Measurements from ENCODE around the gene REG1B. TPM values are rescaled to one million over a fixed set of nuclear protein-coding genes. Genes with fewer than 3 reads are reported as not detected.

REG1B gene
- total RNA-seq, 1 donor from 2014 or later = not detected

- no peak for ATAC-seq
- no peak overlapping the region for H3K27ac ChIP-seq
- no peak for DNase-seq
- intact Hi-C loops (cut with DNase I) = no loop called here
- no peak overlapping the region for H3K4me3 ChIP-seq
- no peaks in the 10 kb centered on the region for H3K27me3 ChIP-seq (ENCODE audit: low read depth)
- H3K36me3 ChIP-seq = no peaks in the 10 kb centered on the region
- no peaks in the 10 kb centered on the region for H3K4me1 ChIP-seq
- no peaks in the 10 kb centered on the region for H3K9me3 ChIP-seq
- TF ChIP-seq CTCF (IDR thresholded peaks at IDR 0.05) = no peak
Observed at GRCh38 chr2:79114797-79115494, 27.2 kb upstream of the REG1B start.

- intact Hi-C loops (cut with DNase I) = no loop called here
- Histone ChIP-seq H3K27me3 (ENCODE audit: low read depth) (no peaks in the 10 kb centered on the region), H3K9me3 (no peaks in the 10 kb centered on the region), H3K4me1 (no peaks in the 10 kb centered on the region), H3K36me3 (no peaks in the 10 kb centered on the region), H3K4me3 (no peak overlapping the region), H3K27ac (no peak overlapping the region)
- no peak for TF ChIP-seq CTCF (IDR thresholded peaks at IDR 0.05)
- ATAC-seq (no peak), DNase-seq (no peak)
Observed at GRCh38 chr2:79112269-79112668, 24.5 kb upstream of the REG1B start.

- no peaks in the 10 kb centered on the region for H3K9me3 ChIP-seq
- no peaks in the 10 kb centered on the region for H3K36me3 ChIP-seq
- DNase-seq (no peak), ATAC-seq (no peak)
- H3K4me3 ChIP-seq = no peak overlapping the region
- H3K27me3 ChIP-seq (ENCODE audit: low read depth) = no peaks in the 10 kb centered on the region
- H3K4me1 ChIP-seq = no peaks in the 10 kb centered on the region
- intact Hi-C loops (cut with DNase I) = no loop called here
- no peak overlapping the region for H3K27ac ChIP-seq
- no peak for TF ChIP-seq CTCF (IDR thresholded peaks at IDR 0.05)
Observed at GRCh38 chr2:79105259-79105658, 17.5 kb upstream of the REG1B start.

GRCh38 chr2:79103214-79103613 is 15.4 kb upstream of the REG1B start:
- no peaks in the 10 kb centered on the region for H3K36me3 ChIP-seq
- TF ChIP-seq CTCF (IDR thresholded peaks at IDR 0.05) = no peak
- no peak for DNase-seq
- no peak for ATAC-seq
- H3K4me1 ChIP-seq = no peaks in the 10 kb centered on the region
- no peak overlapping the region for H3K4me3 ChIP-seq
- no peaks in the 10 kb centered on the region for H3K9me3 ChIP-seq
- H3K27ac ChIP-seq = no peak overlapping the region
- intact Hi-C loops (cut with DNase I) = no loop called here
- no peaks in the 10 kb centered on the region for H3K27me3 ChIP-seq (ENCODE audit: low read depth)

GRCh38 chr2:79101024-79101423 is 13.2 kb upstream of the REG1B start:
- Histone ChIP-seq H3K4me1 (no peaks in the 10 kb centered on the region), H3K36me3 (no peaks in the 10 kb centered on the region), H3K27me3 (ENCODE audit: low read depth) (no peaks in the 10 kb centered on the region), H3K9me3 (no peaks in the 10 kb centered on the region), H3K27ac (no peak overlapping the region), H3K4me3 (no peak overlapping the region)
- intact Hi-C loops (cut with DNase I) = no loop called here
- TF ChIP-seq CTCF (IDR thresholded peaks at IDR 0.05) = no peak
- ATAC-seq (no peak), DNase-seq (no peak)
